Choroid plexus epithelial cell (primary cell): ENCODE measurements around the gene DMAC2L.

Experiments used
- DNase-seq: peaks from one replicate; pipeline ENCODE4 v3.0.0-alpha.2; 2010; ENCODE audit warnings: low read depth
- H3K4me3 ChIP-seq: 2 replicates; pipeline ENCODE4 v1.5.1; 2011; ENCODE audit warnings: low read depth, mild to moderate bottlenecking, control low read depth, low read length, moderate library complexity
- TF ChIP-seq, protein P1 (sequence below): conservative IDR thresholded peaks from 2 replicates; pipeline ENCODE4 v1.5.1; 2011; ENCODE audit warnings: low read depth, mild to moderate bottlenecking, control low read depth, inconsistent platforms, low read length, moderate library complexity

DMAC2L gene

DNA sequence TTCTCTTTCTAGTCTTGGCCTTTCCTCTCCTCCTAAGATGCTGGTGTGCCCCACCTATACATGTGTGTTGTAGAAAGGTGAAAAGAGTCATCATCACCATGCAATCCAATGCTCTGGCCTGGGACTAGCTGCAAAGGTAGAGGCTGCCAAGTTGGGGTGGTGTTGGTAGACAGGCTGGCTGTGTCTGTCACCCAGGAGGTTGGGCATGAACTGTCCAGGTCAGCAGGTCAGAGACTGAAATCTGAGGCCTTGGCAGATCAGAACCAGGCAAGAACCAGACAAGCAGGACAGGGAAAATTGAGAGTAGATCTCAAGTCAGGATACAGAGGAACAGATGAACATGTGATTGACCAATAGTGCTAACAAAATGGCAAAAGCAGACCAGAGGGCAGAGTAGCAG is 26.3 kb upstream of the DMAC2L start:
- DNase-seq = no peak
- H3K4me3 ChIP-seq = no peak overlapping the region
- TF ChIP-seq, protein P1, sequence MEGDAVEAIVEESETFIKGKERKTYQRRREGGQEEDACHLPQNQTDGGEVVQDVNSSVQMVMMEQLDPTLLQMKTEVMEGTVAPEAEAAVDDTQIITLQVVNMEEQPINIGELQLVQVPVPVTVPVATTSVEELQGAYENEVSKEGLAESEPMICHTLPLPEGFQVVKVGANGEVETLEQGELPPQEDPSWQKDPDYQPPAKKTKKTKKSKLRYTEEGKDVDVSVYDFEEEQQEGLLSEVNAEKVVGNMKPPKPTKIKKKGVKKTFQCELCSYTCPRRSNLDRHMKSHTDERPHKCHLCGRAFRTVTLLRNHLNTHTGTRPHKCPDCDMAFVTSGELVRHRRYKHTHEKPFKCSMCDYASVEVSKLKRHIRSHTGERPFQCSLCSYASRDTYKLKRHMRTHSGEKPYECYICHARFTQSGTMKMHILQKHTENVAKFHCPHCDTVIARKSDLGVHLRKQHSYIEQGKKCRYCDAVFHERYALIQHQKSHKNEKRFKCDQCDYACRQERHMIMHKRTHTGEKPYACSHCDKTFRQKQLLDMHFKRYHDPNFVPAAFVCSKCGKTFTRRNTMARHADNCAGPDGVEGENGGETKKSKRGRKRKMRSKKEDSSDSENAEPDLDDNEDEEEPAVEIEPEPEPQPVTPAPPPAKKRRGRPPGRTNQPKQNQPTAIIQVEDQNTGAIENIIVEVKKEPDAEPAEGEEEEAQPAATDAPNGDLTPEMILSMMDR = no peak

DNA sequence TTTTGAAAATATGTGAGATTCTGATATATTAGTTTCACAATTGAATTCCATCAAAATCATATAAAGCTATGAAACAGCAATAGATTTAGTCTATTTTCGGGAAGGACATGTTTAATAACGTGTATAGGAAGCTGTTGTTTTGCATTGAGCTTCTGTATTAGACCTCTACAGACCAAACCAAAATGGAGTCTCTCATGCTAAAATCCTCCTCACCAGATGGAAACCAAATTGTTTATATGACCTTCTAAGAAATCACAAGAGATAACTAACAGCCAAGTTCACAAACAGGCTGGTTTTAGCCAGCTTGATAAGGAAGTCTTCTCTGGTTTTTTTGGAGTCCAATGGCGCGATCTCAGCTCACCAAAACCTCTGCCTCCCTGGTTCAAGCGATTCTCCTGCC is 24.0 kb upstream of the DMAC2L start:
- H3K4me3 ChIP-seq = no peak overlapping the region
- TF ChIP-seq, protein P1 = no peak
- DNase-seq = no peak

DNA sequence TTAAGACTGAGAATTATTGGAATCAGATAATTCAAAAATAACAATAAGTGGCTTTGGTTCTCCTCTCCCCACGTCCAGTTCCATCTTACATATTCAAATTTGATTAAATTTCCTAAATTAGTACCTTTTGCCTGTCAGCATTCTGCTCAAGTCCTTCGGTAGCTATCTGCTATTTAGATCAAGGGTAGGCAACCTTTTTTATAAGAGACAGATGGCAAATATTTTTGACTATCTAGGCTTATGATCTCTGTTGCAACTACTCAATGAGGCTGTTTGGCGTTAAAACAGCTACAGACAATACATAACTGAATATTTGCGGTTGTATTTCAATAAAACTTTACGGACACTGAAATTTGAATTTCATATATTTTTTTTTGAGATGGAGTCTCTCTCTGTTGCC is 21.8 kb upstream of the DMAC2L start:
- TF ChIP-seq, protein P1 = no peak
- no peak overlapping the region for H3K4me3 ChIP-seq
- no peak for DNase-seq

DNA sequence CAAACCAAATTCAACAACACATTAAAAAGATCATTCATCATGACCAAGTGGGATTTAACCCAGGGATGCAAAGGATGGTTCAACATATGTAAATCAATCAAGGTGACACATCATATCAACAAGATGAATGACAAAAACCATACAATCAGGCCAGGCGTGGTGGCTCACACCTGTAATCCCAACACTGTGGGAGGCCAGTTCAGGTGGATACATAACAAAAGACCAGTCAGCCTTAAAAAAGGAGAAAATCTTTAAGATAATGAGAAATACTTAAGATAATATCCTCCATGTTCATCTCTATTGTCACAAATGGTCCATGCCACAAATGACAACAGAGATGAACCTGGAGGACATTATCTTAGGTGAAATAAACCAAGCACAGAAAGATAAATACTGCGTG is 12.5 kb upstream of the DMAC2L start:
- H3K4me3 ChIP-seq = no peak overlapping the region
- TF ChIP-seq, protein P1 = no peak
- DNase-seq = no peak

DNA sequence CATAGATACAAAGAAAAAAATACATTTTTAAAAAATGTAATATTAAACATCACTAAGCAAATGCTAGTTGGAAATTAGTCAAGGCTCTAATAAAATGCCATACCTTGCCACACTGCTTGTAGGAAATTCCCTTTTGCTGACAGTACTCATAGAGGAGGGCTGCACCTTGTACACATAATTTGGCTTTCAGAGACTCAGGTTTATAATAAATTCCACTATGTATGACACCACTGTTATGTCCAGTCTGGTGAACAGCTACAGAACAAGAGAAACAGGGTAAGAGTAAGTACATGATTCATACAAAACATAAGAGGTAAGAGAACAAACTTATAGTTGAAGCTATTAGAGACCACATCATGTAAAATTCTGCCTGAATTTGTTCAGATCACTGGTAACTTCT is 10.2 kb upstream of the DMAC2L start:
- H3K4me3 ChIP-seq = no peak overlapping the region
- DNase-seq = no peak
- TF ChIP-seq, protein P1 = no peak

DNA sequence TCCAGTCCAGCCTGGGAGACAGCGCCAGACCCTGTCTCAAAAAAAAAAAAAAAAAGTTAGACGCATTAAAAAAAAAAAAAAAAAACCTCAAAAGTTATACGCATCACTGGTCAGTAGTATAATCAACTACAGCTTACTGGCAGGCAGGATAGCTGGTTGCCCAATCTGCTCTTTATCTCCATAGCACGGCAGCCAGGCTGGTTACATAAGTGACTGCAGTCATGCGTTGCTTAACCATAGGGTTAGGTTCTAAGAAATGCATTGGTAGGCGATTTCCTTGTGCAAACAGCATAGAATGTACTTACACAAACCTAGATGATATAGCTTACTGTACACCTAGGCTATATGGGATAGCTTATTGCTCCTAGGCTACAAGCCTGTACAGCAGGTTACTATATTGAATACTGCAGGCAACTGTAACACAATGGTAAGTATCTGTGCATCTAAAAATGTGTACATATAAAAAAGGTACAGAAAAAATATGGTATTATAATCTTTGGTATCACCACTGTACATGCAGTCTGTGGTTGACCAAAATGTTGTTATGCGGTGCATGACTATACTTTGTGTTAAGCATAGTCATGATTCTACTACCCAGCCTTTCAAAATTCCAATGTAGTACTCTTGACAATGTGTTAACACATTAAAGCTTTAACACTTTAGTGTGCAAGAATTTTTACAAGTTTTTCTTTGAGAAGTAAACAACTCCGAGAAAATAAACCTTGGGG is 8.2 kb upstream of the DMAC2L start:
- H3K4me3 ChIP-seq = no peak overlapping the region
- TF ChIP-seq, protein P1 = no peak
- peak; percentile 49 for DNase-seq

DNA sequence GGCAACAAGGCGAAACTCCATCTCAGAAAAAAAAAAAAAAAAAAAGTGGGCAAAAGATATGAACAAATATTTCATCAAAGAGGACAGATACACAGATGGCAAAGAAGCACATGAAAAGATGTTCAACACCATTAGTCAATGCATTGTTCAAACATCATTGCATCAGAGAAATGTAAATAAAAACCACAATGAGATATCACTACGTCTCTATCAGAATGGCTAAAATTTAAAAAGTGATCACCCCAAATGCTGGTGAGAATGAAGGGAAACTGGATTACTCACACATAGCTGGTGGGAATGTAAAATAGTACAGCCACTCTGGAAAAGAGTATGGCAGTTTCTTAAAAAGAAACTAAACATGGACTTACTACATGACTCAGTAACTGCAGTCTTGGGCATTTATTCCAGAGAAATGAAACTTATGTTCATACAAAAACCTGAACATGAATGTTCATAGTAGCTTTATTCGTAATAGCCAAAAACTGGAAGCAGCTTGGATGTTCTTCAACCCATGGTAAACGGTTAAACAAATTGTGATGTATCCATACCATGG is 3.7 kb upstream of the DMAC2L start:
- TF ChIP-seq, protein P1 = no peak
- no peak overlapping the region for H3K4me3 ChIP-seq
- DNase-seq = no peak
